GM19328 (cell line): ENCODE data around the gene ACSS1.

Source experiments
- ATAC-seq: cut with Tn5 transposase; IDR thresholded peaks from one replicate; pipeline ENCODE4 v1.9.1; 2021; ENCODE audit warnings: mild to moderate bottlenecking, moderate library complexity; ENCODE audit not compliant: unreplicated experiment

ACSS1 gene

DNA sequence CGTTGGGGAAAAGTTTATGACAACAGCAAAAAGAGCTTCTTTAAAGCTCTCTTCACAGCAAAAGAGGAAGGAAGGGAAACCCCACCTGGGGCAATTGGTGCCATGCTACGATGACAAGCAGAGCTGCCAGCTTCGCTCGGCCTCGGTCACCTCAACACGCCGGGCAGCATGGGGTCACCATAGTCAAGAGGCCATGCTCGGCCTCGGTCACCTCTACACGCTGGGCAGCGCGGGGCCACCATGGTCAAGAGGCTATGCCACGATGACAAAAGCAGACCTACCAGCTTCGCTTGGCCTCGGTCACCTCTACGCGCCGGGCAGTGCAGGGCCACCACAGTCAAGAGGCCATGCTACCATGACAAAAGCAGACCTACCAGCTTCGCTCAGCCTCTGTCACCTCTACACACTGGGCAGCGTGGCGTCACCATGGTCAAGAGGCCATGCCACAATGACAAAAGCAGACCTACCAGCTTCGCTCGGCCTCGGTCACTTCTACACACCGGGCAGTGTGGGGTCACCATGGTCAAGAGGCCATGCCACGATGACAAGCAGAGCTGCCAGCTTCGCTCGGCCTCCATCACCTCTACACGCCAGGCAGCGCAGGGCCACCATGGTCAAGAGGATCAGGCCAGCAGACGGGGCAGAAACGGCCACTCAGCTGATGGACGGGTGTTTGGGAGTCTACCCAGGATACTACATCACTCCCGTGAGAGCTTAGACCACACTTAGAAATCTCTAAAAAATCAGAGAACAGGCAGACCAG lies 77.5 kb downstream of the ACSS1 start:
- no peak for ATAC-seq

DNA sequence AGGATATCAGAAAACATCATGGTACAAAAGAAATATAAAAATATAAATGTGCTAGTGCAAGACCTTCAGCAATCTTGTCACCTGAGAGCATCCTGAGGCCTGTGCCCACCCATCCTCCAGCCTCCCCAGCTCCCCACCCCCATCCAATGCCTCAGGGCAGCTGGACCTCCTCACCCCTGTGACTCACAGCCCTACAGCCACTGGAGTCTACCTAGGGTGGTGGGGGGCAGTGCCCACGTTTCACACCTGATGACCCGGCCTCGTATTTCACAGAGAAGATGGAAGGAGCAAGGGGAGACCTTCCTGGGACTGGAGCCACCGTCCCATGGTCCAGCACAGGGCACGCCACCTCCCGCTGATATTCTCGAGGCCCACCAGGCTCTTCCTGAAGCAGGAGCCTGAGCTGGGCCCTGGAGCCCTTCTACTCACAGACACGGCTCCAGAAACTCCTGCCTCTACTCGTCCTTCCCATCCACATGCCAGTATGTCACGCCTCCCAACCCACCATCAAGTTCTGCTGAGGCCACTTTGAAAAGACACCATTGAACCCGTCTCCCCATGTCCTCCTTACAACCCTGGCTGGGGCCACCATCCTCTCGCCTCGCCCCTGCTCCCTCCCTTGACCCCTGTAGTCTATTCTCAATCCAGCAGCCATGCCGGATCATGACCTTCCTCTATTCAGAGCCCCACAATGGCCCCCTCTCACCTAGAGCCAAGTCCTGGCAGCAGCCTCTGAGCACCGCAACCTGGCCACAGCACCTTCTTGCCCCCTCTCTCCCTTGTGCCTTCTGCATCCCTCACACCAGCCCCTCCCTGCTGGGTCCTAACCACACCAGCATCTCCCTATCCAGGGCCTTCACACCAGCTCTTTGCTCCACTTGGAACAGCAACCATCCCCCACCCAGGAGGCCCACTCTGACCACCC lies 78.6 kb downstream of the ACSS1 start:
- no peak for ATAC-seq

DNA sequence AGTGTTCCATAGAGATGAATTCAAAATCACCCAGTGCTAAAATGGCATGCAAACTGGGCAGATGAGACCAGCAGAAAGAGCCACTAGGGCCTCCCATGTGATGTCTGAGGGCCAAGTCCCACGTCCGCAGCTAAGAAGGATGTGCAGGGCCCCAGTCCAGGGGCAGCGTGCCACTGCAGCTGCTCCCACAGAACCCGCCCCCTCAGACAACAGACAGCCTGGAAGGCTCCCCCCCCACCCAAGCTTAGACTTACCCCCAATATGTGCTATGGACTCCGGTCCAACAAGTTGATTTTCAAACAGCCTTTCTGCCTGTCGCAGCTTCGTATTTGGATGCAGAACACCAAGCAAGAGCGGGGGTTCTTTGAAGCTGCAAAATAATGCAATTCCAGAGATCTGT lies 79.4 kb downstream of the ACSS1 start:
- ATAC-seq, result no peak

DNA sequence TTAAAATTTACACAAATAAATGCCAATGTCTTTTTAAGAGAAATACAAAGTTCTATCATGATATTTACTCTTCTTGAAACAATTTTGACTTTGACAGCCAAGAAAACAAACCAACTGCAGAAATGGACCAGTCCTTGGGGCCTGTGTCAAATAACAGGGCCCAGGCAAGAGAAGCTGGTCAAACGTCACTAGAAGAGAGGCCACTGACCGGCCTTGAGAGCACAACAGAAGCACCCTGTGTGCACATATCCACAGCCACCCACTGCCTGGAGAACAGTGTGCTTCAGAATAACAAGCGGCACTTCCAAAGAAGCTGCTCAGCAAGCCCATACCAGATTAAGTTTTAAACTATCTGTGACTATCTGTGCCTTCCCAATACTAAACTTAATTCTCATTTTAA lies 80.1 kb downstream of the ACSS1 start:
- ATAC-seq, result no peak

DNA sequence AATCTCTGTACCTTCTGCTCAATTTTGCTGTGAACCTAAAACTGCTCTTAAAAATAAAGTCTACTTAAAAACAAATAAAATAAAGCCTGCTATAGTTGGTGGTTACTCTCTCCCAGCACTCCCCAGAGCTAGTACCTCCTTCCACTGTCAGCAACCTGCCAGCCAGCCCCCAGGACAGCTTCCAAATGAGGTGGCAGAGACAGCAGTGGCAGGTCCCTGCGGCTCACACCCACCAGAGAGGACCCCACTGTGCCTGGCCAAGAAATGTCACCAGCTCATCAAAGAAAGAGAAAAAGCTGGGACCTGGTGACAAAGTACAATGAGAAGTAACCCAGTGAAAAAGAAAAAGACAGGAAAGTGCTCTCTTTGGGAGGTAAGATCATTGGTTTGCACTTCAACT lies 80.6 kb downstream of the ACSS1 start:
- ATAC-seq, result no peak

DNA sequence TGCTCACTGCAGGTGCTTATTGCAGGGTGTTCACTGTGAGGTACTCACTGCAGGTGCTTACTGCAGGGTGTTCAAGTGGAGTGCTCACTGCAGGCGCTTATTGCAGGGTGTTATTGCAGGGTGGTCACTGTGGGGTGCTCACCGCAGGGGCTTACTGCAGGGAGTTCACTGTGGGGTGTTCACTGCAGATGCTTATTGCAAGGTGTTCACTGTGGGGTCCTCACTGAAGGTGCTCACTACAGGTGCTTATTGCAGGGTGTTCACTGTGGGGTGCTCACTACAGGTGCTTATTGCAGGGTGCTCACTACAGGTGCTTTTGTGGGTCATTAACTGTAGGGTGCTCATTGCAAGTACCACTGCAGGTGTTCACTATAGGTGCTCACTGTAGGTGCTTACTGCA lies 85.6 kb downstream of the ACSS1 start:
- no peak for ATAC-seq

DNA sequence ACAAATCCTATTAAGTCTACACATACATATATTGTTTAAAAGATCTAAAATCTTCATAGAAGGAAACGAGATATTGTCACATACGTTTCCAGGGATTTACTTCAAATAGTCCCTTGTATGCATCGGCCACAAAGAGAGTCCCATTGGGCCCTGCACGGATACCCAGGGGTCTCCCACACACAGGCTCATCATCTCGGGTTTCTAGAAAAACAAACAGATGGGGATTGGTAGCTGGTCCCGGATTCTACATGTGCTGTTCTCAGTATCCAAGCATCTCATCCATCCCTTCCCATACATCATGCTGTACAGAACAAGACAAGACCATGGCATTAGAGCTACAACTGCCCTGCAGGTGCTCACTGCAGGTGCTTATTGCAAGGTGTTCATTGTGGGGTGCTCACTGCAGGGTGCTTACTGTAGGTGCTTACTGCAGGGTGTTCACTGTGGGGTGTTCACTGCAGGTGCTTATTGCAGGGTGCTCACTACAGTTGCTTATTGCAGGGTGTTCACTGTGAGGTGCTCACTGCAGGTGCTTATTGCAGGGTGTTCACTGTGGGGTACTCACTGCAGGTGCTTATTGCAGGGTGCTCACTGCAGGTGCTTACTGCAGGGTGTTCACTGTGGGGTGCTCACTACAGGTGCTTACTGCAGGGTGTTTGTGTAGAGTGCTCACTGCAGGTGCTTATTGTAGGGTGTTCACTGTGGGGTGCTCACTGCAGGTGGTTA lies 86.4 kb downstream of the ACSS1 start:
- ATAC-seq, result no peak

DNA sequence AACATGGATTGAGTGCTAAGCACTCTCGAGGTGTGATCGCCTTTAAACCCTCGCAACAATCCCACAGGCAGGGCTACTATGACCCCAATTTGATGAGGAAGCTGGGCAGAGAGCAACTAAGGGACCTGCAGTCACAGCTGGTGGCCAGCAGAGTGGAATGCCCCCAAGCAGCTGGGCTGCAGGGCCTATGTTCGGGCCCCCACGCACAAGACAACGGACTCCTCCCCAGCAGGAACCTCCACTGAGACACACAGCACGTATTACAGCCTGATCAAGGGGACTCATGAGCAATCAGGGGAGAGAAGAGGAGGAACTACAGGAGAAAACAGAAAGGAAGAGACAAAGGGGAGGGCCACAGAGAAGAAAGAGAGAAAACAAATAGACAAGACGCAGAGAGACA lies 87.2 kb downstream of the ACSS1 start:
- no peak for ATAC-seq

DNA sequence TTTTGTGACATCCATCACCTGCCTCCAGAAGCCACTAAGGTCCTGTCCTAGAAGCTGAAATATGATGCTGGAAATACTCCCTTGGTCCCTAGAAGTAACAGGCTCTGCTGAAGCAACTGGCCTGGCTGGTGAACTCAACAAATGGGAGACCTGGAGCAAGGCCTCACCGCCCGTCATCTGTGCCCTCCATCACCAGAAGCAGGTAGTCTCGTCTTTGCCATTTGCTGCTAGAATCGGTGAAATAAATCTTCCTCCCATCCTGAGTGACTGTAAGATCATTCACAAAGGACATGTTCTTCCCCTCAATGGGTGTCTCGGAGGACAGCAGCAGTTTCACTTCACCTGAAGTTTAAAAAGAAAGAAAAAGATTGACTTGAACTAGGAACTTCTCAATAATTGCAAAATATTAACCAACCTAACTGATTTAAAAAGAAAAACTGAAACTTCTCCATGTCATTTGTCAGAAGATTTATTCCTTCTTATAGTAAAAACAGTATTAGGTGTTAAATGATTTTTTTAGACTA lies 87.8 kb downstream of the ACSS1 start:
- no peak for ATAC-seq

DNA sequence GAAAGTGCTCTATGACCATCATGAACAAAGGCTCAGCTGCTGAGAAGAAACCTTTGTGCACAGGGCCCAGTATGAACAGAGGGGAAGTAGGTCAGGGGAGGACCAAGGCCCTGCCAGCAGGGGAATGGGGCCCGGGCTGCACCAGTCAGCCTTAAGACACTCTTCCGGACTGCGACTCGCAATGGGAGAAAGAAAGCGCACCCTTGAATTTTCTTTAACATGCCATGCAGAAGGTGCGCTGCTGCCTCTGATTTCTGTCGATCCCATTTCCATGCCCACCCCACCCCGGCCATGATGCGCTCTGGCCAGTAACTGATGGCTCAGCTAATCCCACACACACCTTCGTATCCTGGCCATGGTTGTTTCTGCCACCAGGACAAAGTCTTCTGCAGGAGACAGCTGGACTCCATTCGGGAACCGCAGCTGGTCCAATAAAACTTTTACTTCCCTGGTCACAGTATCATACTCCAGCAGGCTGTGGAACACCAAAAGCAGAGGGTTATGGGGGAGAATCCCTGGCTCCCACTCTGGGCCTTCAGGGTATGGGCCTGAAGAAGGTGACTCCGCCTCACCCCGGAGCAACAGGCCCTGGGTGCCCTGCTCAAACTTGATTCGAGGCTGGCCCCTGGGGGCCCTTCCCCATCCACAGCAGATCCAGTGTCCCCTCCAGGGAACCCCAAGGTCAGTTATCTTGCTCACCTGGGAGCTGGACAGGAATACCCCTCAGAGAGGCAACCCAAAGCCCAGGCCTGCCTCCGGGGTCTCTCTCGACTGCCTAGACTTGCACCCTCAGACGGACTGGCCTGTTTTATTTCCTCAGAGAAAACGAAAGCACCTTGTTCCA lies 88.5 kb downstream of the ACSS1 start:
- no peak for ATAC-seq

DNA sequence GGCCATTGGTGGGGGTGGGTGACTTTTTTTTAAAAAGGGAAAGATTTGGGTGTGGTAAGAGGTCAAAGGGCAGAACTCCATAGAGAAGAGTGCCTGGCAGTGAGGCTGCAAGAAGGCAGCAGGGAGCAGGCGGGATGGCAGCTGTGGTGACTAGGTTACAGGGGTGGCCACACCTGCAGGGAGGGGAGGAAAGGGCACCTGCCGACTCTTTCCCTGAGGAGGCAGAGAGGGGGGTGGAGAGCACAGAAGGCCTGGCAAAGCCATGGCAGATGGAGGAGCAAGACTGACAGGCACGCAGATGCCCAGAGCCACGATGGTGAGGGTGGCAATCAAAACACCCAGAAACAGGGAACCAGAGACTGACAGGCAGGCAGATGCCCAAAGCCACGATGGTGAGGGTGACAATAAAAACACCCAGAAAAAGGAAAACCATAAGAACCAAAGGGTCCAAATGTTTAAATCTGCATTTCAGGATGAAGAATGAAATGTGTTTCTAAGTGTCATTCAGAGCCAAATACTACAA lies 89.6 kb downstream of the ACSS1 start:
- no peak for ATAC-seq

DNA sequence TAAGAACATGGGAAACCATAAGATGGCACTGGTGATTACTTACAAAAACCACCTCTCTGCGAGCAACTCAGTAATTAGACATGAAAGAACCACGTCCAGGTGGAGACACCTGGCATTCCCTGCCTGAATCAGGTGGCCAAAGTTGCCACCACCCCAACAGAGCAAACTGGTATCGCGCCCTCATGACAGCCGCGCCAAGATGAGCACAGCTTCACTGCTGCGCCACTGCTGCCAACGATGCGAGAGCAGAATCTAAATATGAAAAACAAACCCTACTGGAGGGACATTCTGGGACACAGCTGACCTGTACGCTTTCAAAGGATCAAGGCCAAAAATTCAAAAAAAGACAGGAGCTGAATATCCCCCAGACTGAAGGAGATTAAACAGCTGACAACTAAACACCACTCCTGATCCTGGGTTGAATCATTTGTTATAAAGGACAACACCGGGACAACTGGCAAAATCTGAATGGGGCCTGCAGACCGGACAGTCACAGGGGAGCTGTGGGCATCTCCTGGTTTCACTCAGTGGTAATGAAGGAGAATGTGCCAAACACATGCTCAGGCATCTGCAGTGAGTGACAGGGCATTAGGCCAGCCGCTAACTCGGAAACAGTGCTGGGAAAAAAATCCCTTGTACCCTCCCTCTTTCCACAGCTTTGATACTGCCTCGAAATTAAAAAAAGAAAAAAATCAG lies 91.5 kb downstream of the ACSS1 start:
- ATAC-seq, result no peak

DNA sequence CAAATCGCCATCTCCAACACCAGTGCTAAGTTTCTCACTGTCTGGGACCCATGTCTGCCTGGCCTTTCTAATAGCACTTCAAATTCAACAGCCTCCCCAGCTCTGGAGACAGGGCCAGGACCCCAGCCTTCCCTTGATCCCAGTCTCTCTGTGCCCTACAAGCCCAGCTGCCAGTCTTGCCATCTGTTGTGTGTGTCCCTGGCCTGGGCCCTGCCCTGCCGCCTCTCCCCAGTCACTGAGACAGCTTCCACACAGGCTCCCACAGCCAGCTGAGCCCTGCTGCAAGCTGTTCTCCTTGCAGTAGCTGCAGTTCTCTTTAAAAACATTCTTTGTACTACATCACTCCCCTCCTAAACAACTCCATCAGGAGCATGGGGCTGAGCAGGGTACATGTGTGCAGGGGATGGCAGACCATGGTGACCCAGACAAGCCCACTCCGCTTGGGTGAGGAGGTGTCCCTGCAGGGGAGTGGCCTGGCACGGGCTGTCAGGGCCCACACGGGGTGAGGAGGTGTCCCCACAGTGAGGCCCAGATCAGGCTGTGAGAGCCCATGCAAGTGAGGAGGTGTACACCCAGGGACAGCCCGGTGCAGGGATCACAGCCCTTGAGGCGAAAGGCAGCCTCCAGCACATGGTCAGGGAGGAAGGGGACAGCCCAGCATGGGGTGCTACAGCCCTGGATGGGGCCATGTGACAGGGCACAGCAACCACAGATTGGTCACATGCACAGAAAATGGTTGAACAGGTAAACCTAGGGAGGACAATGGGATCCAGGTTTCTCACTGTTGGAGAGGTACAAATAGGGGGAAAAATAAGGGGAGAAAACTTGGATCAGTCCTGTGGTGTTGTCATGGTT lies 92.6 kb downstream of the ACSS1 start:
- no peak for ATAC-seq

DNA sequence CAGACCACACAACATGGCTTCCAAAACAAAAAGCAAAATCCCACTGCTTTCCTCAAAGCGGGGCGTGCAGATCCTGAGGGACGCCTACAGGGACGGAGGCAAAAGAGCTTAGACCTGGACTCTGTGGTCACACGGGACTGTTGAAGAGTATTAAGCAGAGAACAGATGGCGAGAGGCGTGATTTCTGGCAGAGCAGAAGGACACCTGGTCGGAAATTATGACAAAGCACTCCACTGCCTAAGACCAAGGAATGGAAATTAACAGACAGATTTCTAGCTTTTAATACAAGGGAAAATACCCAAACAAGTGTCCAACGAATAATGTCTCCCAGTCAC lies 93.5 kb downstream of the ACSS1 start:
- ATAC-seq, result no peak

DNA sequence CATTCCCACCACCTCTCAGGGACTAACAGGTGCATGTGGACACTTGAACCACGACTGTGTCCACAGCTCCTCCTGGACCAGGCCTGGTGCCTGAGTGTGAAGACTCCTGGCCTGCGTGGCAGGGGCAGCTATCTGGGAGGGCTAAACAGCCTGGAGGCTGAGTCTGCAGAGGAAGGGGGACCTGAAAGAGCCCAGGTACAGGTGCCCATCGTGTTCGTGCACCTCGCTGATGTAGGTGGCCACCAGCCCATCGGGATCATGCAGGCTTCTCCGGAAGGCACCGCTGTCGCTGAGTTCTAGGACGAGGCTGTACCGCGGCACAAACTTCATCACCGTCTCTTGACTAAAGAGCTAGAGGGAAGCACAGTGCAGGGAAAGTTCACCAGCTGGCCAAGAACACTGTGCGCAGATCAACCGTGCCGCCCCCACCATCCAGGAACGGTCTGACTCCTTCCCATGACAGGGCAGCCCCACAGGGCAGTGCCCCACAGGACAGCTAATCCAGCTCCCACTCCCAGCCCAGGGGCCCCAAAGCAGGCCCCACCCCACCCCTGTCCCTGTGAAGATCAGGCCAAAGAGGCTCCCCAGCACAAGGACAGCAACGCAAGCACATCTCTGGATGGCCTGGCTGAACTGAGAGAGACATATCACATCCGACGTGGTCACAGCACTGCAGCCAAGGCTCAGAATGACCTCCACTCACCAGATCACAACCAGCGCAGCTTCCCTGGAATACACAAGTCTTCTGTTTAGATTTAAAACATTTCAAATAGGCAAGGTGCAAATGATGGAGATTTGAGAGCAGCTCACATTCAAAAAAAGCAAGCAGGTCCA lies 94.0 kb downstream of the ACSS1 start:
- ATAC-seq, result no peak

DNA sequence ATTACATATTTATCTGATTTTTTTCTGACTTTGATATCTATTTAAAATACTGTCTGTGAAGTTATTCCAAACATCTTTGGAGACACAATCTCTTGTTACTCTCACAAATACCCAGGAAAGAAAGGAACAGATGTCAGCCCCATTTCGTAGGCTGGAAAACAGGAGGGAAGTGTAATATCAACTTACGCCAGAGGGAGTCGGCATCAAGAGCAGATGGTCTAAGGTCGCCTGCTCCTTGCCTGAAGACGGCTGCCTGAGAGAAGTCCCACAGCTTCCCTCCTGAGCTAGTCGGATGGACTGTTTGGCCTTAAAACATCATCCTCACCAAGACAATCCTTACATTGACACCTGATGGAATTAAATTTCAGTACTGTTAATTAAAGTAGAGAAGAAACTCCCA lies 95.4 kb downstream of the ACSS1 start:
- no peak for ATAC-seq

DNA sequence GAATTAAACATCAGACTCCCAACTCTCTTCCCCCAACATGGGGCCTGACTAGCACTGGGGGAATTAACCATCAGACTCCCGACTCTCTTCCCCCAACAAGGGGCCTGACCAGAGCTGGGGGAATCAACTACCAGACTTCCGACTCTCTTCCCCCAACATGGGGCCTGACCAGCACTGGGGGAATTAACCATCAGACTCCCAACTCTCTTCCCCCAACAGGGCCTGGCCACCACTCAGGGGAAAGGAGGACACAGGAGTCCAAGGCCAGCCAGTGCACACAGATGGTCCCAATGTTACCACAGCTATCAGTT lies 95.8 kb downstream of the ACSS1 start:
- ATAC-seq, result no peak
